ENCODE measurements around the gene SELENOP. TPM values are rescaled to one million over a fixed set of nuclear protein-coding genes. Genes with fewer than 3 reads are reported as not detected.

Gene SELENOP
- total and polyA plus RNA-seq, 2 donors (not counting 3 experiments of a cell fraction or from before 2014, with no cell fraction given), result 0.22 to 1.5 TPM

DNA sequence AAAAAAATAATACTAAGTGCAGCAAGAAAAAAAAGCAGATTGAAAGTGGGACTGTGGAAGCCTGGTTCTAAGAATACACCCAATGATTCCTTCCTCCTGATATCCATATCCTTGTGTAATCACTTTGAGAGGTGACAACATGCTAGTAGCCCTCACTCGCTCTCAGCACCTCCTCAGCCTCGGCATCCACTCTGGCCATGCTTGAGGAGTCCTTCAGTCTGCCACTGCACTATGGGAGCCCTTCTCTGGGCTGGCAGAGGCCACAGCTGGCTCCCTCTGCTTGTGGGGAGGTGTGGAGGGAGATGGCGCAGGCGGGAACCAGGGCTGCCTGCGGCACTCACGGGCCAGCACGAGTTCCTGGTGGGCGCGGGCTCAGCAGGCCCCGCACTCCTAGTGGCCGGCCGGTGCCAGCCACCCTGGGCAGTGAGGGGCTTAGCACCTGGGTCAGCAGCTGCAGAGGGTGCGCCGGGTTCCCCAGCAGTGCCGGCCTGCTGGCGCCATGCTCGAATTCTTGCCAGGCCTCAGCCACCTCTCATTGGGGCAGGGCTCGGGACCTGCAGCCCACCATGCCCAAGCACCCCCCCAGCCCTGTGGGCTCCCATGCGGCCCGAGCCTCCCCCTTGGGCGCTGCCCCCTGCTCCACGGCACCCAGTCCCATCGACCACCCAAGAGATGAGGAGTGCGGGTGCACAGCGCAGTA lies 24.5 kb upstream of the SELENOP start:
- no peaks in the 10 kb centered on the region for H3K9me1 ChIP-seq (replicated peaks; ENCODE audit: control insufficient read depth, extremely low read depth, insufficient read depth, low read length)
- no peaks in the 10 kb centered on the region for H4K20me1 ChIP-seq (replicated peaks; ENCODE audit: control insufficient read depth, extremely low read depth, insufficient read depth, low read length)
- H3K9ac ChIP-seq (replicated peaks; ENCODE audit: extremely low read depth, insufficient read depth, low read length), result no peak overlapping the region
- no peak for TF ChIP-seq POLR2AphosphoS5 (IDR thresholded peaks at IDR 0.05; ENCODE audit: insufficient read depth, low read depth, low read length)
- TF ChIP-seq, protein P1, sequence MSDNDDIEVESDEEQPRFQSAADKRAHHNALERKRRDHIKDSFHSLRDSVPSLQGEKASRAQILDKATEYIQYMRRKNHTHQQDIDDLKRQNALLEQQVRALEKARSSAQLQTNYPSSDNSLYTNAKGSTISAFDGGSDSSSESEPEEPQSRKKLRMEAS (IDR thresholded peaks at IDR 0.05; ENCODE audit: insufficient read depth, insufficient read length), result no peak
- no peak for TF ChIP-seq FOS (IDR thresholded peaks at IDR 0.05; ENCODE audit: borderline replicate concordance, insufficient read depth, low read length)
- TF ChIP-seq, protein P2, sequence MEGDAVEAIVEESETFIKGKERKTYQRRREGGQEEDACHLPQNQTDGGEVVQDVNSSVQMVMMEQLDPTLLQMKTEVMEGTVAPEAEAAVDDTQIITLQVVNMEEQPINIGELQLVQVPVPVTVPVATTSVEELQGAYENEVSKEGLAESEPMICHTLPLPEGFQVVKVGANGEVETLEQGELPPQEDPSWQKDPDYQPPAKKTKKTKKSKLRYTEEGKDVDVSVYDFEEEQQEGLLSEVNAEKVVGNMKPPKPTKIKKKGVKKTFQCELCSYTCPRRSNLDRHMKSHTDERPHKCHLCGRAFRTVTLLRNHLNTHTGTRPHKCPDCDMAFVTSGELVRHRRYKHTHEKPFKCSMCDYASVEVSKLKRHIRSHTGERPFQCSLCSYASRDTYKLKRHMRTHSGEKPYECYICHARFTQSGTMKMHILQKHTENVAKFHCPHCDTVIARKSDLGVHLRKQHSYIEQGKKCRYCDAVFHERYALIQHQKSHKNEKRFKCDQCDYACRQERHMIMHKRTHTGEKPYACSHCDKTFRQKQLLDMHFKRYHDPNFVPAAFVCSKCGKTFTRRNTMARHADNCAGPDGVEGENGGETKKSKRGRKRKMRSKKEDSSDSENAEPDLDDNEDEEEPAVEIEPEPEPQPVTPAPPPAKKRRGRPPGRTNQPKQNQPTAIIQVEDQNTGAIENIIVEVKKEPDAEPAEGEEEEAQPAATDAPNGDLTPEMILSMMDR (IDR thresholded peaks at IDR 0.05; ENCODE audit: extremely low read depth in 1 of 2, insufficient read depth in 1 of 2, low read depth in 1 of 2, low read length in 2 of 2), result no peak
- TF ChIP-seq EZH2 (IDR thresholded peaks at IDR 0.05; ENCODE audit: borderline replicate concordance, low read depth, low read length, severe bottlenecking), result no peak
- TF ChIP-seq GATA2 (IDR thresholded peaks at IDR 0.05; ENCODE audit: insufficient read depth, insufficient read length, low read depth, low read length), result no peak
- TF ChIP-seq POLR2A (IDR thresholded peaks at IDR 0.05; ENCODE audit: low read depth, low read length), result no peak
- no peak for TF ChIP-seq MYC (IDR thresholded peaks at IDR 0.05; ENCODE audit: low read depth, low read length)
- TF ChIP-seq JUN (IDR thresholded peaks at IDR 0.05; ENCODE audit: borderline replicate concordance, insufficient read depth, insufficient read length, low read depth), result no peak
- H3K4me1 ChIP-seq (ENCODE audit: control insufficient read depth, extremely low read depth, insufficient read depth, low read length), result no peaks in the 10 kb centered on the region
- FAIRE-seq (no peak), DNase-seq (ENCODE audit: low read depth, low spot score) (no peak)
- H3K27me3 ChIP-seq (ENCODE audit: control insufficient read depth in 2 of 2, insufficient read depth in 2 of 2, low read length in 2 of 2), result peaks cover 1 to 3% of the 10 kb centered on the region in 2 experiments
- no peak overlapping the region for H2AFZ ChIP-seq (ENCODE audit: low read depth, low read length)
- no peak overlapping the region for H3K27ac ChIP-seq (ENCODE audit: insufficient read depth, low read depth, low read length)
- ChIA-PET CTCF (no interaction called here), POLR2A (no interaction called here)
- BruUV-seq (replicated peaks), result no TSS peak
- H3K36me3 ChIP-seq (ENCODE audit: control insufficient read depth in 2 of 2, extremely low read depth in 1 of 2, insufficient read depth in 2 of 2, low read length in 2 of 2), result no peaks in the 10 kb centered on the region
- dilution Hi-C loops (cut with MboI; ENCODE audit: extremely low pct_ligation_motif_present, low sequenced_read_pairs) (no loop called here), intact Hi-C loops (cut with micrococcal nuclease) (no loop called here)
- H3K9me3 ChIP-seq (replicated peaks; ENCODE audit: control insufficient read depth, insufficient read depth, low read length), result no peaks in the 10 kb centered on the region
- no peaks in the 10 kb centered on the region for H3K79me2 ChIP-seq (ENCODE audit: control insufficient read depth, insufficient read depth, low read length)
- H3K4me3 ChIP-seq (replicated peaks in 1 of 3; ENCODE audit: insufficient read depth in 1 of 3, low read depth in 1 of 3, low read length in 3 of 3), result no peak overlapping the region
- H3K4me2 ChIP-seq (ENCODE audit: insufficient read depth, low read length), result no peak overlapping the region

Measured in endothelial cell of umbilical vein (primary cell).